ENCODE results near the gene LDLRAD4.

Gene LDLRAD4

GRCh38 chr18:13447621-13448334, 229.2 kb downstream of the LDLRAD4 start:
- no peak for DNase-seq (ENCODE audit: low read depth)

GRCh38 chr18:13448335-13448795, 229.8 kb downstream of the LDLRAD4 start:
- DNase-seq (ENCODE audit: low read depth): no peak

- DNase-seq (ENCODE audit: low read depth): no peak
Observed at GRCh38 chr18:13449651-13450050, 231.1 kb downstream of the LDLRAD4 start.

- DNase-seq (ENCODE audit: low read depth): no peak
Observed at GRCh38 chr18:13450289-13451212, 232.0 kb downstream of the LDLRAD4 start.

GRCh38 chr18:13451213-13451540, 232.6 kb downstream of the LDLRAD4 start:
- DNase-seq (ENCODE audit: low read depth): no peak

GRCh38 chr18:13451661-13452387, 233.3 kb downstream of the LDLRAD4 start:
- DNase-seq (ENCODE audit: low read depth): no peak

GRCh38 chr18:13452388-13452811, 233.8 kb downstream of the LDLRAD4 start:
- no peak for DNase-seq (ENCODE audit: low read depth)

GRCh38 chr18:13452871-13453680, 234.5 kb downstream of the LDLRAD4 start:
- DNase-seq (ENCODE audit: low read depth): no peak

- no peak for DNase-seq (ENCODE audit: low read depth)
Observed at GRCh38 chr18:13453714-13454113, 235.2 kb downstream of the LDLRAD4 start.

- no peak for DNase-seq (ENCODE audit: low read depth)
Observed at GRCh38 chr18:13454363-13455150, 236.0 kb downstream of the LDLRAD4 start.

GRCh38 chr18:13455471-13455870, 236.9 kb downstream of the LDLRAD4 start:
- DNase-seq (ENCODE audit: low read depth): no peak

- peak; percentile 24 for DNase-seq (ENCODE audit: low read depth)
Observed at GRCh38 chr18:13455960-13456481, 237.5 kb downstream of the LDLRAD4 start.

- DNase-seq (ENCODE audit: low read depth): no peak
Observed at GRCh38 chr18:13456736-13457271, 238.2 kb downstream of the LDLRAD4 start.

- no peak for DNase-seq (ENCODE audit: low read depth)
Observed at GRCh38 chr18:13457327-13457726, 238.8 kb downstream of the LDLRAD4 start.

GRCh38 chr18:13460946-13461345, 242.4 kb downstream of the LDLRAD4 start:
- DNase-seq (ENCODE audit: low read depth): no peak

- no peak for DNase-seq (ENCODE audit: low read depth)
Observed at GRCh38 chr18:13461469-13461868, 242.9 kb downstream of the LDLRAD4 start.

GRCh38 chr18:13461936-13462335, 243.4 kb downstream of the LDLRAD4 start:
- no peak for DNase-seq (ENCODE audit: low read depth)

GRCh38 chr18:13462686-13463085, 244.1 kb downstream of the LDLRAD4 start:
- DNase-seq (ENCODE audit: low read depth): no peak

- no peak for DNase-seq (ENCODE audit: low read depth)
Observed at GRCh38 chr18:13463526-13464210, 245.1 kb downstream of the LDLRAD4 start.
